ENCODE data around the gene NUDT8. TPM values are rescaled to one million over a fixed set of nuclear protein-coding genes. Genes with fewer than 3 reads are reported as not detected.
"Not testable (repeated sequence)": the region's sequence is repeated elsewhere in the genome, so short reads cannot be mapped to it uniquely, and the experiment has no call there.

The NUDT8 gene
- total RNA-seq, 4 donors from 2014 or later, result 11.0 to 21.3 (median 20.0) TPM

DNA sequence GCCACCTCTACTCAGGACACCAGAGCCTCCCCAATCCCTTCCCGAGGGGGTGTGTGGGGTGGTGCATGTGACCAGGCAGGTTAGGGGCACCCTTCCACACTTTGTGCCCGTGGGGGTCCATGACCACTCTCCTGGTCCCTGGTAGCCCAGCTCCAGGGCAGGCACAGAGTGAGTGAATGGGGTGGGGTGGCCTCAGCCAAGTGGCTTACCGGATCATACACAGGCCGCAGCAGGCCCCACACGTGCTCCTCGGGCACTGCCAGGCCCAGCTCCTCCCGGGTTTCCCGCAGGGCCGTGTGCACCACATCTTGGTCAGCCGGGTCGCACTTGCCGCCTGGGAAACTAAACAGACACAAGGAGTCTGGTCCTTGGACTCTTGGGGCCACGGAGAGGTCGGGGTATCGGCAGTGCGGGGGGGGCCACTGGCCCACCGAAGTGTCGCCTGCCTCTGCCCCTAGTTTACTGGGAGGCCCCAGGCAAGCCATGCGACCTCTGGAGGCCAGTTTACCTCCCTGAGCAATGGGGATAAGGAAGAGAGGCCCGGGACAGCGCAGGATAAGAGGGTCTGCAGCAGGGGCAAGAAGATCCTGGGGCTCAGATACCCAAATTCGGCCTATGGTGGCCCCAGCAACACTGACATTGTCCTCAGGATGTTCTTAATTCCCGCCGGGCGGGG is 889 bp downstream of the NUDT8 start:
- Histone ChIP-seq H3K36me3 (peaks cover 0 to 8% (median 0%) of the 10 kb centered on the region in 3 donors), H3K9me3 (no peaks in the 10 kb centered on the region), H3K4me1 (peaks cover 0 to 23% (median 10%) of the 10 kb centered on the region in 4 donors), H3K27me3 (no peaks in the 10 kb centered on the region), H3K4me3 (peak overlapping the region; percentile 34 to 87 (median 72)), H3K27ac (peak overlapping the region; percentile 85 to 97 (median 96))
- DNase-seq (ENCODE audit: low spot score in 2 of 2), result no peak
- no peak for TF ChIP-seq POLR2A (IDR thresholded peaks at IDR 0.05)
- TF ChIP-seq, protein P1, sequence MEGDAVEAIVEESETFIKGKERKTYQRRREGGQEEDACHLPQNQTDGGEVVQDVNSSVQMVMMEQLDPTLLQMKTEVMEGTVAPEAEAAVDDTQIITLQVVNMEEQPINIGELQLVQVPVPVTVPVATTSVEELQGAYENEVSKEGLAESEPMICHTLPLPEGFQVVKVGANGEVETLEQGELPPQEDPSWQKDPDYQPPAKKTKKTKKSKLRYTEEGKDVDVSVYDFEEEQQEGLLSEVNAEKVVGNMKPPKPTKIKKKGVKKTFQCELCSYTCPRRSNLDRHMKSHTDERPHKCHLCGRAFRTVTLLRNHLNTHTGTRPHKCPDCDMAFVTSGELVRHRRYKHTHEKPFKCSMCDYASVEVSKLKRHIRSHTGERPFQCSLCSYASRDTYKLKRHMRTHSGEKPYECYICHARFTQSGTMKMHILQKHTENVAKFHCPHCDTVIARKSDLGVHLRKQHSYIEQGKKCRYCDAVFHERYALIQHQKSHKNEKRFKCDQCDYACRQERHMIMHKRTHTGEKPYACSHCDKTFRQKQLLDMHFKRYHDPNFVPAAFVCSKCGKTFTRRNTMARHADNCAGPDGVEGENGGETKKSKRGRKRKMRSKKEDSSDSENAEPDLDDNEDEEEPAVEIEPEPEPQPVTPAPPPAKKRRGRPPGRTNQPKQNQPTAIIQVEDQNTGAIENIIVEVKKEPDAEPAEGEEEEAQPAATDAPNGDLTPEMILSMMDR (IDR thresholded peaks at IDR 0.05), result no peak
- no peak for TF ChIP-seq EP300 (IDR thresholded peaks at IDR 0.05)
- 38 to 53% methylated on average over 9 to 22 of the region's 25 CpGs for WGBS, 2 donors

DNA sequence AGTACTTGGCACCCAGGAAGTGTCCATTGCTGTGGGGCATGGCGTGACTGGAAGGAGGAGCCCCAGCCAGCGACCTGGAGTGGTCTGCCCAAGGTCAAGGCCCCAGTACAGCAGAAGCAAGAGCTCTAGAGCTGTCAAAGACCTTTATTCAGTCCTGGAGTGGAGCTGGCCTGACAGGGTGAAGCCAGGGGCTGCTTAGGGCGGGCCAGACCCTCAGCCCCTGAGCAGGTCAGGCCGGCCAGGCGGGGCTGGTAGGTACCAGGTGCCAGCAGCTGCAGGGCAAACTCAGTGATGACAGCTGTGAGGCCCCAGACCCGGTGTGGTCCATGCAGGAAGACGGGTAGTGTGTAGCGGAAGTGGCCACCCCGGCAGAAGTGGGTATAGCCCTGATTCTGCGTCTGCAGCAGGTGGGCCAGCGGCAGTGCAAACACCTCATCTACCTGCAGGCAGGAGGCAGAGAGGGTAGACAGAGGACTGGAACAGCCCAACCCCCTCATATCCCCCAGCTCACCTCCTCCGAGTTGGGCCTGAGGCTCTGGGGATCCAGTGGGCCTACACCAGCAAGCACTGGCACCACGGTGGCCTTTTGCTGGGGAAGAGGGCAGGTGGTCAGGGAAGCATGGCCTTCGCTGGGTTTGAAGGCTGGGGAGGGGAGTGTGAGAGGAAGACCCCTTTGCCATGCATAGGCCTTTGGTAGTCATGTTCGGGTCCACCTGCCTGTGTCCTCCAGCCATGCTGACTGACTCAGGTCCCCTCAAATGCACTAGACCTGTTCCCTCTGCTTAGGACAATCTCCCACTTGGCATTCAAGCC is 1.7 kb downstream of the NUDT8 start:
- WGBS, 2 donors, result 82 to 90% methylated on average over 12 to 13 of the region's 15 CpGs
- TF ChIP-seq EP300 (IDR thresholded peaks at IDR 0.05), result no peak
- TF ChIP-seq POLR2A (IDR thresholded peaks at IDR 0.05), result no peak
- TF ChIP-seq, protein P1 (IDR thresholded peaks at IDR 0.05), result no peak
- Histone ChIP-seq H3K27me3 (no peaks in the 10 kb centered on the region), H3K27ac (peak overlapping the region in 1 of 4 donors; percentile 97), H3K4me1 (peaks cover 0 to 23% (median 10%) of the 10 kb centered on the region in 4 donors), H3K9me3 (no peaks in the 10 kb centered on the region), H3K36me3 (peaks cover 0 to 8% (median 0%) of the 10 kb centered on the region in 3 donors), H3K4me3 (no peak overlapping the region)
- DNase-seq (ENCODE audit: low spot score in 2 of 2), result no peak

DNA sequence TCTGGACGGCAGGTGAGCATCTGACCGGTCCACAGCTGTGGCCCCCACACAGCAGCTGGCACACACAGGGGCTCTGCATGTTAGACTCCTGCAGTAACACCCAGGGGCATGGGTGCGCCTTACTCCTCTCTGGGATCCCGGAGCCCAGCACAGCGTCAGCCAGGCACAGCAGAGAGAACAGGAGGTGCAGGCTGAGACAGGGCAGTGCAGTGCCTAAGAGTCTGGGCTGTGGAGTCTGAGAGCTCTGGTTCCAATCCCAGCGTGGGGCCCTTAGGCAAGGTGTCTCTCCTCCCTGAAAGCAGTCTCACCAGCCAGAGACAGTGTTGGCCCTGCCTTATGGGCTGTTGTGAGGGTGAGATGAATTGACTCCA is 2.3 kb downstream of the NUDT8 start:
- H3K27me3 ChIP-seq, result no peaks in the 10 kb centered on the region
- H3K9me3 ChIP-seq, result no peaks in the 10 kb centered on the region
- TF ChIP-seq, protein P1 (IDR thresholded peaks at IDR 0.05), result no peak
- no peak for TF ChIP-seq EP300 (IDR thresholded peaks at IDR 0.05)
- TF ChIP-seq POLR2A (IDR thresholded peaks at IDR 0.05), result no peak
- DNase-seq (ENCODE audit: low spot score in 2 of 2), result no peak
- H3K27ac ChIP-seq, result no peak overlapping the region
- WGBS, 2 donors, result 88 to 93% methylated on average over 5 to 6 of the region's 6 CpGs
- peaks cover 0 to 8% (median 0%) of the 10 kb centered on the region in 3 donors for H3K36me3 ChIP-seq
- H3K4me1 ChIP-seq, result peaks cover 0 to 23% (median 10%) of the 10 kb centered on the region in 4 donors
- H3K4me3 ChIP-seq, result no peak overlapping the region

DNA sequence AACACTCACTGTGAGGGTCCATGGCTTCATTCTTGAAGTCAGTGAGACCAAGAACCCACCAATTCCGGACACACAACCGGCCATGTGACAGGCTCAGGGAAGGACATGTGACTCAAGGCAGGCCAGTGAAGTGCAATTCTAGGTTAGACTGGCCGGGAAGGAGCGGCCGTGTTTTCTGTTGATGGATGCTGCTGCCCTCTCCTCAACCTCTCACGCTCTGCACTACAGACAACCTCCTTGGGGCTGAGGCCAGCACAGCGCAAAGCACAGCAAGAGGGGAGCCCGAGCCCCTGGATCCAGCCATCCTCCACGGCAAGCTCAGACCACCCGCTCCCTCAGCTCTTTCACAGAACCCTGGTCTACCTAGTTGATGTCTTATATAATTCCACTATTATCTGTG is 2.8 kb downstream of the NUDT8 start:
- Histone ChIP-seq H3K27ac (no peak overlapping the region), H3K36me3 (peaks cover 0 to 8% (median 0%) of the 10 kb centered on the region in 3 donors), H3K4me1 (peaks cover 0 to 23% (median 10%) of the 10 kb centered on the region in 4 donors), H3K27me3 (no peaks in the 10 kb centered on the region), H3K9me3 (no peaks in the 10 kb centered on the region), H3K4me3 (no peak overlapping the region)
- no peak for DNase-seq (ENCODE audit: low spot score in 2 of 2)
- TF ChIP-seq, protein P1 (IDR thresholded peaks at IDR 0.05), result no peak
- no peak for TF ChIP-seq POLR2A (IDR thresholded peaks at IDR 0.05)
- WGBS, 2 donors, result 88 to 90% methylated on average over 10 of the region's 10 CpGs

DNA sequence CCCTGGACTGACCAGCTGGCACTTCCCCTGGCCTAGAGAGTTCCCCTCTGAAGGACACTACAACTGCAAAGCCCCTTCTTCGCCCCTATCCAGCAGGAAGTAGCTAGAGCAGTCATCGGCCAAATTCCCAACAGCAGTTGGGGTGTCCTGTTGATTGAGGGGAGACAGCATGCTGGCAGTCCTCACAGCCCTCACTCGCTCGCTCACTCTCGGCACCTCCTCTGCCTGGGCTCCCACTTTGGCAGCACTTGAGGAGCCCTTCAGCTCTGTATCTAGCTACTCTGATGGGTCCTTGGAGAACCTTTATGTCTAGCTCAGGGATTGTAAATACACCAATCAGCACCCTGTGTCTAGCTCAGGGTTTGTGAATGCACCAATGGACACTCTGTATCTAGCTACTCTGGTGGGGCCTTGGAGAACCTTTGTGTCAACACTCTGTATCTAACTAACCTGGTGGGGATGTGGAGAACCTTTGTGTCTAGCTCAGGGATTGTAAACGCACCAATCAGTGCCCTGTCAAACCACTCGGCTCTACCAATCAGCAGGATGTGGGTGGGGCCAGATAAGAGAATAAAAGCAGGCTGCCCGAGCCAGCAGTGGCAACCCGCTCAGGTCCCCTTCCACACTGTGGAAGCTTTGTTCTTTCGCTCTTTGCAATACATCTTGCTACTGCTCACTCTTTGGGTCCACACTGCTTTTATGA is 3.5 kb downstream of the NUDT8 start:
- peaks cover 0 to 20% (median 10%) of the 10 kb centered on the region in 4 donors for H3K4me1 ChIP-seq
- 80 to 84% methylated on average over 10 of the region's 10 CpGs for WGBS, 2 donors
- not testable (repeated sequence) for DNase-seq (ENCODE audit: low spot score in 2 of 2)

DNA sequence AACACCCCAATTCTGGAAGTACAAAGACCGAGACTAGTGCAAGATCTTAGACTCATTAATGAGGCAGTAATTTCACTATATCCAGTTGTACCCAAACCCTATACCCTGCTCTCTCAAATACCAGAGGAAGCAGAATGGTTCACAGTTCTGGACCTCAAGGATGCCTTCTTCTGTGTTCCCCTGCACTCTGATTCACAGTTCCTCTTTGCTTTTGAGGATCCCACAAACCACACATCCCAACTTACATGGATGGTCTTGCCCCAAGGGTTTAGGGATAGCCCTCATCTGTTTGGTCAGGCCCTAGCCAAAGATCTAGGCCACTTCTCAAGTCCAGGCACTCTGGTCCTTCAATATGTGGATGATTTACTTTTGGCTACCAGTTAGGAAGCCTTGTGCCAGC is 5.9 kb downstream of the NUDT8 start:
- not testable (repeated sequence) for H3K9me3 ChIP-seq; H3K4me1 ChIP-seq; DNase-seq (ENCODE audit: low spot score in 2 of 2); H3K36me3 ChIP-seq; H3K27me3 ChIP-seq; H3K4me3 ChIP-seq; H3K27ac ChIP-seq
- WGBS, 2 donors, result 86% methylated on average over 1 of the region's 1 CpG

More for the DNA sequence above, 3.5 kb downstream of the NUDT8 start:
- not testable (repeated sequence) for H3K4me3 ChIP-seq, H3K27ac ChIP-seq, H3K27me3 ChIP-seq, H3K36me3 ChIP-seq, H3K9me3 ChIP-seq

DNA sequence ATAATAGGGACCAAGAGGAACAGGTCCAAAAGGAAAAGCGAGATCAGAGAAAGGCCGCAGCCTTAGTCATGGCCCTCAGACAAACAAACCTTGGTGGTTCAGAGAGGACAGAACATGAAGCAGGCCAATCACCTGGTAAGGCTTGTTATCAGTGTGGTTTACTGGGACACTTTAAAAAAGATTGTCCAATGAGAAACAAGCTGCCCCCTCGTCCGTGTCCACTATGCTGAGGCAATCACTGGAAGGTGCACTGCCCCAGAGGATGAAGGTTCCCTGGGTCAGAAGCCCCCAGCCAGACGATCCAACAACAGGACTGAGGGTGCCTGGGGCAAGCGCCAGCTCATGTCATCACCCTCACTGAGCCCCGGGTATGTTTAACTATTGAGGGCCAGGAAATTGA is 6.8 kb downstream of the NUDT8 start:
- H3K27ac ChIP-seq; DNase-seq (ENCODE audit: low spot score in 2 of 2); H3K4me3 ChIP-seq; H3K9me3 ChIP-seq; H3K36me3 ChIP-seq; H3K4me1 ChIP-seq; H3K27me3 ChIP-seq: not testable (repeated sequence)
- WGBS, 2 donors, result 59 to 71% methylated on average over 6 to 7 of the region's 7 CpGs

DNA sequence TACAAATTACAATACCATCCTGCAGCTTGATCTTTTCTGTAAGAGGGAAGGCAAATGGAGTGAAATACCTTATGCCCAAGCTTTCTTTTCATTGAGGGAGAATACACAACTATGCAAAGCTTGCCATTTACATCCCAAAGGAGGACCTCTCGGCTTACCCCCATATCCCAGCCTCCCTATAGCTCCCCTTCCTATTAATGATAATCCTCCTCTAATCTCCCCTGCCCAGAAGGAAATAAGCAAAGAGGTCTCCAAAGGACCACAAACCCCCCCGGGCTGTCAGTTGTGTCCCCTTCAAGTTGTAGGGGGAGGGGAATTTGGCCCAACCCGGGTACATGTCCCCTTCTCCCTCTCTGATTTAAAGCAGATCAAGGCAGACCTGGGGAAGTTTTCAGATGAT is 7.8 kb downstream of the NUDT8 start:
- 53 to 64% methylated on average over 3 of the region's 3 CpGs for WGBS, 2 donors
- H3K27me3 ChIP-seq; H3K4me3 ChIP-seq; H3K27ac ChIP-seq; DNase-seq (ENCODE audit: low spot score in 2 of 2); H3K9me3 ChIP-seq; H3K36me3 ChIP-seq; H3K4me1 ChIP-seq: not testable (repeated sequence)
